HepG2 (cell line): ENCODE measurements around the gene OBI1. TPM values are rescaled to one million over a fixed set of nuclear protein-coding genes. Genes with fewer than 3 reads are reported as not detected.

Experiments used
- HMG20B ChIP-seq: conservative IDR thresholded peaks from 2 replicates; pipeline ENCODE4 v1.6.1; 2016; ENCODE audit warnings: missing genetic modification reagents, missing compliant biosample characterization
- NFKBIZ ChIP-seq: IDR thresholded peaks from 2 replicates; pipeline ENCODE4 v1.6.1; 2018; ENCODE audit warnings: missing genetic modification reagents, missing compliant biosample characterization
- ZNF260 ChIP-seq: sonication (generic); formaldehyde crosslinking; IDR thresholded peaks from 2 replicates; pipeline ENCODE4 v1.4.0; 2020; ENCODE audit warnings: missing genetic modification reagents, low read depth, mild to moderate bottlenecking, borderline replicate concordance
- polyA plus RNA-seq, 8 experiments: library from polyadenylated mRNA; depleted of rRNA in 3 of 8; stranded (reverse) in 7 of 8; unstranded in 1 of 8; fragments of >200 nt; fragmentation: Illumina TruSeq in 4 of 8; extraction: Trizol in 4 of 8; gene quantifications; 2 replicates each; pipeline versions ENCODE4 v1.2.1 to v1.2.3, GENCODE V29; 2011 to 2016; ENCODE audit warnings: low read depth in 4 of 8, missing spikeins in 1 of 8, mixed read lengths in 1 of 8; ENCODE audit not compliant: insufficient read depth in 1 of 8
- total RNA-seq, 5 experiments: library from RNA; depleted of rRNA; stranded (reverse); fragments of >200 nt; fragmentation: Illumina TruSeq; extraction: Trizol; gene quantifications; 2 replicates each; pipeline ENCODE4 v1.2.3, GENCODE V29; 2016; ENCODE audit warnings: low read depth in 1 of 5
- TF ChIP-seq, protein P1 (sequence below): sonication (generic); formaldehyde crosslinking; IDR thresholded peaks from 2 replicates; pipeline ENCODE4 v1.4.0; 2020; ENCODE audit warnings: mild to moderate bottlenecking, missing genetic modification reagents

The OBI1 gene
- total and polyA plus RNA-seq, 2 of the 13 experiments (the other 11 are each of a cell fraction or from before 2014, with no cell fraction given), result 7.8 to 23.5 TPM

DNA sequence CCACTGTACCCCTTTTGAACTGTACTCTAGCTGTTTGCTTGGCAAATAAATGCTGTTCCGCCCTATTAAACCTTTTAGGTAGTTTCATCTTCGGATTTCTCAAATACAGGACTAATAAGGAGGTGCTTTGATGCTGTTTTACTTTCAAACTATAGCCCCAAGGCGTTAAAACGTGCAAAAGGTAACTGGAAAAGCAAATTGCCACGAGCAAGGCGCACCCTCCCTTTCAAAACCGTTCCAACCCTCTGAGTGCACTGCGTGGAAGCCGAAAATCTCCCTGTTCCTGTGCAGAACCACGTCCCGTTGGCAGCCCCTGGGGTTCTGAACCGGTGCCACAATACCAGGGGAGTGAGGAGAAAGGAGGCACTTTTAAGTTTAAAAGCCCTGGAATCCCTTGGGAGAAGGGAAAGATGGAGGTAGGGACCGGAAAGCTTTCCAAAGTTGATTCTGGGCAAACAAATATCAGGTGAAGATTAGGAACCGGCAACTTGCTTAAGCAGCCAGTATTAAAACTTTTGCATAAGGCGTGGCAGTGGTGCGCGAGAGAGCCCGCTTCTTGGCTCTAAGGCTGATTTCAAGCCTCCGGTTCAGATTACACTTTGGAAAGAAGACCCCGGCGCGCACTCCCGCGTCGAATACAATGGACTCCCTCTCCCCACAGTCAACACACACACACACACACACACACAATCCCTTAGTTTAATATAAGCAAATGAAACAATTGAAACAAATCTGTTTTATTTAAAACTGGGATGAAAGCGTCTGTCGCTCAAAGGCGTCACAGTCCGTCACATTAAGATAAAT, 65.1 kb downstream of the OBI1 start (continued):
- TF ChIP-seq, protein P1, sequence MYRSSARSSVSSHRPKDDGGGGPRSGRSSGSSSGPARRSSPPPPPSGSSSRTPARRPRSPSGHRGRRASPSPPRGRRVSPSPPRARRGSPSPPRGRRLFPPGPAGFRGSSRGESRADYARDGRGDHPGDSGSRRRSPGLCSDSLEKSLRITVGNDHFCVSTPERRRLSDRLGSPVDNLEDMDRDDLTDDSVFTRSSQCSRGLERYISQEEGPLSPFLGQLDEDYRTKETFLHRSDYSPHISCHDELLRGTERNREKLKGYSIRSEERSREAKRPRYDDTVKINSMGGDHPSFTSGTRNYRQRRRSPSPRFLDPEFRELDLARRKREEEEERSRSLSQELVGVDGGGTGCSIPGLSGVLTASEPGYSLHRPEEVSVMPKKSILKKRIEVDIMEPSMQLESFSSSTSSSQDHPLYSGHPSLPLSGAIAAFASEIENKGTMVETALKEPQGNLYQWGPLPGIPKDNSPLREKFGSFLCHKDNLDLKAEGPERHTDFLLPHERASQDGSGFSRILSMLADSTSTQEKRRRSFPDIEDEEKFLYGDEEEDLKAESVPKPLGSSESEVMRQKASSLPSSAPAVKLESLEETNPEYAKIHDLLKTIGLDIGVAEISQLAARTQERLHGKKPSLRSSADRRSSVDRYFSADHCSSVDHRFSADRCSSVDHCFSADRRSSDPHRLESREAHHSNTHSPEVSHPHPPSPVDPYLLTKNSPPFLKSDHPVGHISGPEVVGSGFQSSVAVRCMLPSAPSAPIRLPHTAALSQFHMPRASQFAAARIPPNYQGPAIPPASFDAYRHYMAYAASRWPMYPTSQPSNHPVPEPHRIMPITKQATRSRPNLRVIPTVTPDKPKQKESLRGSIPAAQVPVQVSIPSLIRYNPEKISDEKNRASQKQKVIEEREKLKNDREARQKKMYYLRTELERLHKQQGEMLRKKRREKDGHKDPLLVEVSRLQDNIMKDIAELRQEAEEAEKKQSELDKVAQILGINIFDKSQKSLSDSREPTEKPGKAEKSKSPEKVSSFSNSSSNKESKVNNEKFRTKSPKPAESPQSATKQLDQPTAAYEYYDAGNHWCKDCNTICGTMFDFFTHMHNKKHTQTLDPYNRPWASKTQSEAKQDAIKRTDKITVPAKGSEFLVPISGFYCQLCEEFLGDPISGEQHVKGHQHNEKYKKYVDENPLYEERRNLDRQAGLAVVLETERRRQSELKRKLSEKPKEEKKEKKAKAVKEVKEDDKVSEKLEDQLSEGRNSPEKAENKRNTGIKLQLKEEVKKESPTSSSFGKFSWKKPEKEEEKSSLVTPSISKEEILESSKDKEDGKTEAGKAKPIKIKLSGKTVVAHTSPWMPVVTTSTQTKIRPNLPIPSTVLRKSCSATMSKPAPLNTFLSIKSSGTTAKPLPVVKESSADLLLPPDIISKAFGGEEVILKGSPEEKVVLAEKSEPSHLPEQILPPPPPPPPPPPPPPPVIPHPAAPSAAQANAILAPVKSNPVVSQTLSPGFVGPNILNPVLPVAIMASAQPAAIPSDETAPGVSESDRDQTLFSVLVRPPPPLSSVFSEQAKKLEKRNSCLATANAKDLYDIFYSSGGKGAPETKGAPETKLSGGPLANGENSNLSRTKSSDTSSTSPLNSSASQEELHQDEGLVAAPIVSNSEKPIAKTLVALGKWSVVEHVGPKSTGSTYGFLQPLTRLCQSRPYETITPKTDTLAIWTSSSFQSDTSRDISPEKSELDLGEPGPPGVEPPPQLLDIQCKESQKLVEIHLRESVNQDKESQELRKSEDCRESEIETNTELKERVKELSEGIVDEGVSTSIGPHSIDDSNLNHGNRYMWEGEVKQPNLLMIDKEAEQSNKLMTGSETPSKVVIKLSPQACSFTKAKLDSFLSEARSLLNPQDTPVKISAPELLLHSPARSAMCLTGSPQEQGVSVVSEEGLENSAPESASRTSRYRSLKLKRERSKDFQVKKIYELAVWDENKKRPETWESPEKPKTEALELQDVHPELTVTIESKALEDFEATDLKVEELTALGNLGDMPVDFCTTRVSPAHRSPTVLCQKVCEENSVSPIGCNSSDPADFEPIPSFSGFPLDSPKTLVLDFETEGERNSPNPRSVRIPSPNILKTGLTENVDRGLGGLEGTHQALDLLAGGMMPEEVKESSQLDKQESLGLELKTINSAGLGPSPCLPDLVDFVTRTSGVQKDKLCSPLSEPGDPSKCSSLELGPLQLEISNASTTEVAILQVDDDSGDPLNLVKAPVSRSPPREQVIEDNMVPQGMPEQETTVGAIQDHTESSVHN (CRISPR knock-in tag), result no peak
- TF ChIP-seq ZNF260, result no peak
- no peak for TF ChIP-seq NFKBIZ (CRISPR knock-in tag)
- no peak for TF ChIP-seq HMG20B (CRISPR knock-in tag)
- TF ChIP-seq, all 625 proteins: peak for 0
